GM19463 (cell line): Measurements from ENCODE around the gene FFAR1.

ENCODE experiments used
- ATAC-seq: cut with Tn5 transposase; IDR thresholded peaks from one replicate; pipeline ENCODE4 v1.9.1; 2021; ENCODE audit warnings: mild to moderate bottlenecking, moderate library complexity; ENCODE audit not compliant: unreplicated experiment

Gene FFAR1

DNA sequence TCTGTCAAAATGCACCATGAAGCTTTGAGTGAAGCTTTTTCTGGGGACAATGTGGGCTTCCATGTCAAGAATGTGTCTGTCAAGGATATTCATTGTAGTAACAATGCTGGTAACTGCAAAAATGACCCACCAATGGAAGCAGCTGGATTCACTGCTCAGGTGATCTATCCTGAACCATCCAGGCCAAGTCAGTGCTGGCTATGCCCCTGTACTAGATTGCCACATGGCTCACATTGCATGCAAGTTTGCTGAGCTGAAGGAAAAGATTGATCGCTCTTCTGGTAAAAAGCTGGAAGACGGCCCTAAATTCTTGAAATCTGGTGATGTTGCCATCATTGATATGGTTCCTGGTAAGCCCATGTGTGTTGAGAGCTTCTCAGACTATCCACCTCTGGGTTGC is 35.8 kb downstream of the FFAR1 start:
- no peak for ATAC-seq

DNA sequence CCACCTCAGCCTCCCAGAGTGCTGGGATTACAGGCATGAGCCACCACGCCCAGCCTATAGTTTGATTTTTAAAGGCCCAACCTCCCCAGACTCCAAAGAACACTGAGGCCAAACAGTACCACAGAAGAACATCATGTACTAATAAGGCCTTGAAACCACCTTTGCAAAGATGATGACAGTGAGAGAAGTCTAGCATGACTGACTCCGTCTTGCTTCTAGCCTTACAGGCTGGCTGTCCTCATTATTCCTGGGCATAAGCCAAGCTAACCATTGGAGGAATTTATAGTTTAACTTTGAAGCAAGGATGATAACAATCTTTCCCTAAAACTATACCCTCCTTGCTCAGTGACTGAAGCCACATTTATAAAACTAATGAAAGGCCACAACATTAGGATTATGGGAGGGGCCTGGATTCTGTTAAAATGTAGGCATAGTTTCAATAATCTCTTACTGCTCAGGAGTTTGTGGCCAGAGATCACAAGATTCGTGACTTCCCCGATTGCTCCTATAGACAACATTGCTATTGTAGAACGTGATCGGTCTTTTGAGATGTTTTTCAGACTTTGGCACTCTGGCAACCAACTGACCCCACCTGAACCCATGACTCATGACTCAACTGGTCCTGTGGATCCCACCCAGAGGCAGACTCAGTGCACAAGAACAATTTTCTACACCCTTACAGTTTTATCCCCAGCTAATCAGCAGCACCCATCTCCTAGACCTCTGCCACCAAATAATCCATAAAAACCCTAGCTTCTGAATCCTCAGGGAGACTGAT is 40.8 kb downstream of the FFAR1 start:
- no peak for ATAC-seq

DNA sequence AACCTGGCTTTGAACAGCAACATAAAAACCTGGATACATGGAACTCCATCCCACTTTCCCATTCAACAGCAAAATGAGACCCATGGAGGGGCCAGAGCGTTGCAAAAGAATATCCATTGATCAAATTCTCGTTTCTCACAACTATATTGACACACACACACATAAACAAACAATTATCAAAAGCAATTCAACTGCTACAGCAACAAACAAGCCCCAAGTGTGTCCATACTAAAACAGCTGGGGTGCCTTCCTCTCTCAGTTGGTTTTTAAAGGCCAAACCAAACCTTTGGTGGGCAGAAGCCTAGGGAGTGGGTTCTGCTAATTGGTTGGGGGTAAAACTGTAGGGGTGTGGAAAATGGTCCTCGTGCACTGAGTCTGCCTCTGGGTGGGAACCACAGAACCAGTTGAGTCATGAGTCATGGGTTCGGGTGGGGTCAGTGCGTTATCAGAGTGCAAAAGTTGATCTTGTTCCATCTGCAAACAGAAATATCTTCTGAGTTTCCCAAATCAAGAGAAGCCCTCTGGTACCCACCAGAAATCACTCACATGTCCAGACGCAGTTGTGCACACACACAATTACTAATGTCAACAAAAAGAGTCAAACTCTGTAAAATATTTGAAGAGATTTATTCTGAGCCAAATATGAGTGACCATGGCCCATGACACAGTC is 41.6 kb downstream of the FFAR1 start:
- ATAC-seq: no peak

DNA sequence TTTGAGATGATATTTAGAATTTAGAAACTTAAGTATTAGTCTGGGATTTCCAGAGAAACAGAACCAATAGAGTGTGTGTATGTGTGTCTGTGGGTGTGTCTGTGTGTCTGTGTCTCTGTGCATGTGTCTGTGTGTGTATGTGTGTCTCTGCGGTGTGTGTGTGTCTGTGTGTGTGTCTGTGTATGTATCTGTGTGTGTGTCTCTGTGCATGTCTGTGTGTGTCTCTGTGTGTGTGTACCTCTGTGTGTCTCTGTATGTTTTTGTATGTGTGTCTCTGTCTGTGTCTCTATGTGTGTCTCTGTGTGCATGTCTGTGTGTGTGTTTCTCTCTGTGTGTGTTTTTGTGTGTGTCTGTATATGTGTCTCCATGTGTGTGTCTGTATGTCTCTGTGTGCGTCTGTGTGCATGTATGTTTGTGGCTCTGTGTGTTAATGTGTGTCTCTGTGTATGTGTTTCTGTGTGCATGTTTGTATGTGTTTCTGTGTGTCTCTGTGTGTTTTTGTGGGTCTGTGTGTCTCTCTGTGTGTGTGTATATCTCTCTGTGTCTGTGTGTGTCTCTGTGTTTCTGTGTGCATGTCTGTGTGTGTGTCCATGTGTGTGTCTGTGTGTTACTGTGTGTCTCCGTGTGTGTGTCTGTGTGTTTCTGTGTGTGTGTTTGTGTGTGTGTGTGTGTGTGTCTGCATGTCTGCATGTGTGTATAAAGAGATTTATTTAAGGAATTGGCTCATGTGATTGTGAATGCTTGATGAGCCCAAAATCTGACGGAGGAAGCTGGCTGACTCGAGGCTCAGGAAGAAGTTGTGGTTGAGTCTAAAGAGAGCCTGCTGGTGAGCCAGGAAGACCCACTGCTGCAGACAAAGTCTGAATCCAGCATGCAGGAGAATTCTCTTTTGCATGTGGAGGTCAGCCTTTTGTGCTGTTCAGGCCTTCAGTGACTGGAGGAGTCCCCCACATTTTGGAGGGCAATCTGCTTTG is 45.3 kb downstream of the FFAR1 start:
- no peak for ATAC-seq

DNA sequence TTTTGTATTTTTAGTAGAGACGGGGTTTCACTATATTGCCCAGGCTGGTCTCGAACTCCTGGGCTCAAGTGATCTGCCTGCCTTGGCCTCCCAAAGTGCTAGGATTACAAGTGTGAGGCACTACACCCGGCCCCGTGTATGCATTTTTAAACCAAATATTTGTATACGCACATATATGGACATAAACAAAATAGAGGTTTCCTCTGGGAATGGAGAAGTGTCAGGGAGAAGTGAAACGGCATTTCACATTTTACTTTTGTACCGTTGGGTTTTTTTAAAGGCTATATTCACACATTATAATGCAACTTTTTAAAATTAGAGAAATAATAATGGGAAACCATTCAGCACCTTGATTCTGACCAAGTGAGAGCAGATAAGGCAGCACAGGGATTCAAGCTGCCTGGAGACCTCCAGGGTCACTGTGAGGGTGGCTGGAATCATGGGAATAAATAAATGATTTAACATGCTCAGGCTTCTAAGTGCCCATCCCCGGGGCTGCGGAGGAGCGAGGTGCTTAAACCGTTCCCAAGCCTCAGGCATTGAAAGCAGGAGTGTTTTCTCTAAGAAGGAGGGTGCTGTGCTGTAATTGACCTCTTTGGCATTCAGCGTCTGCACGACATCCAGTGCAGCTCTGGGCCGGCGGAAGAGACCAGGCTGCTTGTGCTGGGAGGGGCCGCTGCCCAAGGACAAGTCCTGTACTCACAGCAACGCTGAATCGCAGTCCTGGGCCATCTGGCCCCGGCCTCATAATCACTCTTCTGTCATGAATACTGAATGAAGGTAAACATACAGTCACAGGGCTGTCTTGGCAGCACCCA is 47.9 kb downstream of the FFAR1 start:
- no peak for ATAC-seq

DNA sequence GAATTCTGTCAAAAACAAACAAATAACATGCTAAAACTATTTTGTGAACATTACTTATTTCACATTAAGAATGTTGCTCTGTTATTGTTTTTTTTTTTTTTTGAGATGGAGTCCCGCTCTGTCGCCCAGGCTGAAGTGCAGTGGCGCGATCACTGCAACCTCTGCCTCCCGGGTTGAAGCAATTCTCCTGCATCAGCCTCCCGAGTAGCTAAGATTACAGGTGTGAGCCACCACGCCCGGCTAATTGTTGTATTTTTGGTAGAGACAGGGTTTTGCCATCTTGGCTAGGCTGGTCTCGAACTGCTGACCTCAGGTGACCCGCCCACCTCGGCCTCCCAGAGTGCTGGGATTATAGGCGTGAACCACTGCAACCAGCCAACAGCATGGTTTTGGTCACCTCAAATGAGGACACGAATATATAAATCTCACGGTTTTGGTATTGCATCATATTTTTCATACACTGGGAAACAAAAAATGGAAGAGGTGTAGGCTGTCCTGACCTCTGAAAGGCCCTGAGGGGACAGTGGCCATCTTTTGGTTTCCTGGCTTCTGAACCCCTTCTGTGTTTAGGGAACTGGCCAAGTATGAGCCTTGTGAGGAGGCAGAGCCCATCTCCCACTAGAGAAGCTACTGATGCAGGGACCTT is 48.7 kb downstream of the FFAR1 start:
- no peak for ATAC-seq

DNA sequence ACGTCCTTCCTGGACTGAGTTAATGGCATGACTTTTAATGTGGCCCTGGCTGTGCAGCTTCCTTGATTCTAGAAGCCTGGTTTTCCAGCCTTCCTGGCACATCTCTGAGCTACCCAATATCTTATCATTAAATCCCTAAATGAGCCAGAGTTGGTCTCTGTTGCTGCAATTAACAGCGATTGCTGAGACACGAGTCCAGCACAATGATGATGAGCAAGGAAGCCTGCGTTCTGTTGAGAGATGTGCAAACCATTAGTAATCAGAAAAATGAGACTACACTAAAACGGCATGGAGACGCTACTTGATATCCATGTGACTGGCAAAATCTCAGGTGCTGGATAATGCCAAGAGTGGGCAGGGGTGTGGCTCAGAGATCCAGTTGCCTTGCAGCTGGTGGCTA is 49.4 kb downstream of the FFAR1 start:
- no peak for ATAC-seq
